Liver (tissue), 3 donors: ENCODE results near the gene KIRREL3.

Source experiments
- EGR1 ChIP-seq, 2 donors: IDR thresholded peaks; 2 replicates each; pipeline ENCODE4 v1.6.1; 2016 to 2018; ENCODE audit warnings: antibody characterized with exemption in 2 of 2, low read depth in 2 of 2
- GABPA ChIP-seq, 2 donors: IDR thresholded peaks in 1 of 2; conservative IDR thresholded peaks in 1 of 2; 2 replicates each; pipeline ENCODE4 v1.6.1; 2016; ENCODE audit warnings: antibody characterized with exemption in 2 of 2, mild to moderate bottlenecking in 1 of 2, moderate library complexity in 1 of 2
- JUND ChIP-seq, 2 donors: IDR thresholded peaks; 2 replicates each; pipeline ENCODE4 v1.6.1; 2016; ENCODE audit warnings: antibody characterized with exemption in 2 of 2
- RAD21 ChIP-seq, 2 donors: IDR thresholded peaks; 2 replicates each; pipeline ENCODE4 v1.6.1; 2016; ENCODE audit warnings: antibody characterized with exemption in 2 of 2, mild to moderate bottlenecking in 2 of 2
- REST ChIP-seq: IDR thresholded peaks from 2 replicates; pipeline ENCODE4 v1.6.1; 2016; ENCODE audit warnings: antibody characterized with exemption, mild to moderate bottlenecking
- TAF1 ChIP-seq: conservative IDR thresholded peaks from 2 replicates; pipeline ENCODE4 v1.6.1; 2016; ENCODE audit warnings: antibody characterized with exemption, mild to moderate bottlenecking
- ZBTB33 ChIP-seq: IDR thresholded peaks from 2 replicates; pipeline ENCODE4 v1.6.1; 2016; ENCODE audit warnings: antibody characterized with exemption
- TF ChIP-seq, protein P1 (sequence below): IDR thresholded peaks from 2 replicates; pipeline ENCODE4 v1.6.1; 2016; ENCODE audit warnings: antibody characterized with exemption
- TF ChIP-seq, protein P2 (sequence below): fragments of 150-350 bp; IDR thresholded peaks from 2 replicates; pipeline ENCODE4 v1.5.1; 2017; ENCODE audit warnings: improper control_type of control experiment, low read depth, low read length; ENCODE audit not compliant: missing input control
- donor health status: healthy.
- donor health status: healthy.

GRCh38 chr11:126633330-126633729 lies 367.2 kb downstream of the KIRREL3 start:
- TF ChIP-seq, protein P1, sequence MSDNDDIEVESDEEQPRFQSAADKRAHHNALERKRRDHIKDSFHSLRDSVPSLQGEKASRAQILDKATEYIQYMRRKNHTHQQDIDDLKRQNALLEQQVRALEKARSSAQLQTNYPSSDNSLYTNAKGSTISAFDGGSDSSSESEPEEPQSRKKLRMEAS: no peak
- TF ChIP-seq REST (no peak), JUND (IDR thresholded peaks at IDR 0.05) (no peak), RAD21 (IDR thresholded peaks at IDR 0.05) (no peak), TAF1 (no peak), GABPA (IDR thresholded peaks at IDR 0.05 in 1 of 2, conservative IDR thresholded peaks at IDR 0.05 in 1 of 2) (no peak), ZBTB33 (no peak), EGR1 (IDR thresholded peaks at IDR 0.05; ENCODE audit: low read depth in 2 of 2) (no peak)
- TF ChIP-seq, protein P2, sequence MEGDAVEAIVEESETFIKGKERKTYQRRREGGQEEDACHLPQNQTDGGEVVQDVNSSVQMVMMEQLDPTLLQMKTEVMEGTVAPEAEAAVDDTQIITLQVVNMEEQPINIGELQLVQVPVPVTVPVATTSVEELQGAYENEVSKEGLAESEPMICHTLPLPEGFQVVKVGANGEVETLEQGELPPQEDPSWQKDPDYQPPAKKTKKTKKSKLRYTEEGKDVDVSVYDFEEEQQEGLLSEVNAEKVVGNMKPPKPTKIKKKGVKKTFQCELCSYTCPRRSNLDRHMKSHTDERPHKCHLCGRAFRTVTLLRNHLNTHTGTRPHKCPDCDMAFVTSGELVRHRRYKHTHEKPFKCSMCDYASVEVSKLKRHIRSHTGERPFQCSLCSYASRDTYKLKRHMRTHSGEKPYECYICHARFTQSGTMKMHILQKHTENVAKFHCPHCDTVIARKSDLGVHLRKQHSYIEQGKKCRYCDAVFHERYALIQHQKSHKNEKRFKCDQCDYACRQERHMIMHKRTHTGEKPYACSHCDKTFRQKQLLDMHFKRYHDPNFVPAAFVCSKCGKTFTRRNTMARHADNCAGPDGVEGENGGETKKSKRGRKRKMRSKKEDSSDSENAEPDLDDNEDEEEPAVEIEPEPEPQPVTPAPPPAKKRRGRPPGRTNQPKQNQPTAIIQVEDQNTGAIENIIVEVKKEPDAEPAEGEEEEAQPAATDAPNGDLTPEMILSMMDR: no peak
